ENCODE data around the gene LUM.

DNA sequence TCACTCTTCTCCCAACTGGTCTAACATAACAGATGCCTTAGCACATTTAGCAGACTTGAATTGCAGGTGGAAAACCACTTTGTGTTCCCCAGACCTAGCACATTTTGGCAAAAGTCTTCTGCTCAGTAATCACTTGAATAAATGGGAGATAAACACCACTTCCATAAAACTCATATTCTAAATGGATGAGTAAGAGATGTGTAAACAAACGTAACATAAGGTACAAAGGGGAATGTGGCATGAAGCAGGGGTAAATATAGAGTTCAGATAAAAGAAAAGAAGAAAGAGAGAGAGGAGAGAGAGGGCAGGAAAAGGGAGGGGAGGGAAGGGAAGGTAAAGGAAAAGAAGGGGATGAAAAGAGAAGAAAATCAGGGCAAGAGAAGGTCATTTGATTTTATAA is 36.4 kb downstream of the LUM start:
- TF ChIP-seq, protein P1, sequence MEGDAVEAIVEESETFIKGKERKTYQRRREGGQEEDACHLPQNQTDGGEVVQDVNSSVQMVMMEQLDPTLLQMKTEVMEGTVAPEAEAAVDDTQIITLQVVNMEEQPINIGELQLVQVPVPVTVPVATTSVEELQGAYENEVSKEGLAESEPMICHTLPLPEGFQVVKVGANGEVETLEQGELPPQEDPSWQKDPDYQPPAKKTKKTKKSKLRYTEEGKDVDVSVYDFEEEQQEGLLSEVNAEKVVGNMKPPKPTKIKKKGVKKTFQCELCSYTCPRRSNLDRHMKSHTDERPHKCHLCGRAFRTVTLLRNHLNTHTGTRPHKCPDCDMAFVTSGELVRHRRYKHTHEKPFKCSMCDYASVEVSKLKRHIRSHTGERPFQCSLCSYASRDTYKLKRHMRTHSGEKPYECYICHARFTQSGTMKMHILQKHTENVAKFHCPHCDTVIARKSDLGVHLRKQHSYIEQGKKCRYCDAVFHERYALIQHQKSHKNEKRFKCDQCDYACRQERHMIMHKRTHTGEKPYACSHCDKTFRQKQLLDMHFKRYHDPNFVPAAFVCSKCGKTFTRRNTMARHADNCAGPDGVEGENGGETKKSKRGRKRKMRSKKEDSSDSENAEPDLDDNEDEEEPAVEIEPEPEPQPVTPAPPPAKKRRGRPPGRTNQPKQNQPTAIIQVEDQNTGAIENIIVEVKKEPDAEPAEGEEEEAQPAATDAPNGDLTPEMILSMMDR (IDR thresholded peaks at IDR 0.05) = no peak
- TF ChIP-seq POLR2A (IDR thresholded peaks at IDR 0.05) (no peak), EP300 (IDR thresholded peaks at IDR 0.05) (no peak), POLR2AphosphoS5 (IDR thresholded peaks at IDR 0.05) (no peak)

Measured in upper lobe of left lung (tissue), 4 donors.